ENCODE measurements around the gene TACC2. TPM values are rescaled to one million over a fixed set of nuclear protein-coding genes. Genes with fewer than 3 reads are reported as not detected.
A peak's percentile ranks its signal among the peaks of the same experiment; 100 is the strongest.

Gene TACC2
- total RNA-seq, 4 donors from 2014 or later: 206 to 606 (median 261) TPM

GRCh38 chr10:122139627-122140170 lies 150.7 kb downstream of the TACC2 start:
- peaks cover 28% of the 10 kb centered on the region for H3K36me3 ChIP-seq
- H3K4me1 ChIP-seq: peaks cover 61% of the 10 kb centered on the region
- H3K27me3 ChIP-seq: no peaks in the 10 kb centered on the region
- peak overlapping the region; percentile 40 for H3K27ac ChIP-seq
- H3K9me3 ChIP-seq: no peaks in the 10 kb centered on the region
- 73% methylated on average over 5 of the region's 10 CpGs for WGBS
- no peak for DNase-seq (ENCODE audit: low spot score in 2 of 2)
- TF ChIP-seq POLR2A (IDR thresholded peaks at IDR 0.05) (no peak), EP300 (IDR thresholded peaks at IDR 0.05) (no peak), CTCF (IDR thresholded peaks at IDR 0.05) (no peak), POLR2AphosphoS5 (IDR thresholded peaks at IDR 0.05) (no peak)
- no peak overlapping the region for H3K4me3 ChIP-seq

DNA sequence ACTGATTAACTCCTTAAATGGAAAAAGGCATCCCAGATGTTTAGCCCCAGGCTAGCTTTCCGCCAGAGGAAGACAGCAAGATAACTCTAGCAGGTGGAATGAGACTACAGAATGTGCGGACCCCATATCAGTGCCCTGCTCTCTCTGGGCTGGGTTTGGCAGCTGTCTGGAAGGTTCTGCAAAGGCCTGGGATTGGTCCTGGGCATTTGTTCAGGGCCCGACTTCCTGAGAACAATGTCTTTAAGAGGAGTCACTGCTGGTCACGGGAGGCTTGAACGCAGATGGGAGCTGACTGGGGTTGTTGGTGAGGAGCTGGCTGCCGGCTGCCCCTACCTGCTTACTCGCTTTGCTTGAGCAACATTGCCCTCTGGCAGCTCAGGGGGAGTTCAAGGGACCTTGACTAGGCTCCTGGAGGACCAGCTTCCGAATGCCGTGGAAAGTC lies 151.5 kb downstream of the TACC2 start:
- H3K36me3 ChIP-seq: peaks cover 25% of the 10 kb centered on the region
- H3K9me3 ChIP-seq: no peaks in the 10 kb centered on the region
- TF ChIP-seq EP300 (IDR thresholded peaks at IDR 0.05): no peak
- TF ChIP-seq CTCF (IDR thresholded peaks at IDR 0.05): no peak
- TF ChIP-seq POLR2AphosphoS5 (IDR thresholded peaks at IDR 0.05): no peak
- TF ChIP-seq POLR2A (IDR thresholded peaks at IDR 0.05): no peak
- H3K27ac ChIP-seq: peak overlapping the region; percentile 65
- 43% methylated on average over 9 of the region's 9 CpGs for WGBS
- no peak for DNase-seq (ENCODE audit: low spot score in 2 of 2)
- no peak overlapping the region for H3K4me3 ChIP-seq
- peaks cover 55% of the 10 kb centered on the region for H3K4me1 ChIP-seq
- no peaks in the 10 kb centered on the region for H3K27me3 ChIP-seq

DNA sequence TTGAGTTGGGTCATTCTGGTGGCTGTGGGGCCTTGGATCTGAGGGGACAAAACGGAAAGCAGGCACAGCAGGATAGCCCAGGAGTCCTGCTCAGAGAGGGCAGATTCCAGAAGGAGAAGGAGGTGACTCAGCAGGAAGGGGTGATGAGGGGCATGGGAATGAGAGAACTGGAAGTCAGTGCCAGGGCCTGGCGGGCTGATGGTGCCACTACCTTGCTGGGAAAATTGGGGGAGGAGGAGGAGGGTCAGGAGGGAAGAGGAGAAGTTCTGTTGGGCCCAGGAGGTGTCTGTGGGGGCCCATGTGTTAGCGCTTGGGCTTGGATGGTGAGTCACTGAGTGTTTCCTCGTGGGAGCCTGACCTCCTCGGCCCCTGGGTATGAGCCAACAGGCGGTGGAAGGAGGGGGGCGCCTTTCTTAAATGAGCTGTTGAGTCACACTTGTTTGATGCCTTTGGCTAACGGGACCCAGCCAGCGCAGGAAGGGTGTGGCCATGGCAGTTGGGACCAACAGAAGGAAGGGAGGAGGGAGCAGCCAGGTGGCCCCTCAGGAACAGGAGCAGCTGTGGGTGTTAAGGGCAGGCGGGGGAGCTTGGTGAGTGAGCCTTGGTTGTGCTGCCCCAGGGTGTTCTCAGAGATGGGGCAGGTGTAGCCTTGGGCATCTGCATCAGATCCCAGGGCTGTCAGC lies 152.1 kb downstream of the TACC2 start:
- TF ChIP-seq CTCF (IDR thresholded peaks at IDR 0.05) (no peak), POLR2AphosphoS5 (IDR thresholded peaks at IDR 0.05) (peak; percentile 9 to 57 (median 43)), POLR2A (IDR thresholded peaks at IDR 0.05) (no peak), EP300 (IDR thresholded peaks at IDR 0.05) (no peak)
- WGBS: 14% methylated on average over 10 of the region's 10 CpGs
- H3K27ac ChIP-seq: peak overlapping the region; percentile 65
- no peaks in the 10 kb centered on the region for H3K27me3 ChIP-seq
- no peaks in the 10 kb centered on the region for H3K9me3 ChIP-seq
- no peak overlapping the region for H3K4me3 ChIP-seq
- peak; percentile 92 to 95 for DNase-seq (ENCODE audit: low spot score in 2 of 2)
- H3K4me1 ChIP-seq: peaks cover 51% of the 10 kb centered on the region
- H3K36me3 ChIP-seq: peaks cover 21% of the 10 kb centered on the region

DNA sequence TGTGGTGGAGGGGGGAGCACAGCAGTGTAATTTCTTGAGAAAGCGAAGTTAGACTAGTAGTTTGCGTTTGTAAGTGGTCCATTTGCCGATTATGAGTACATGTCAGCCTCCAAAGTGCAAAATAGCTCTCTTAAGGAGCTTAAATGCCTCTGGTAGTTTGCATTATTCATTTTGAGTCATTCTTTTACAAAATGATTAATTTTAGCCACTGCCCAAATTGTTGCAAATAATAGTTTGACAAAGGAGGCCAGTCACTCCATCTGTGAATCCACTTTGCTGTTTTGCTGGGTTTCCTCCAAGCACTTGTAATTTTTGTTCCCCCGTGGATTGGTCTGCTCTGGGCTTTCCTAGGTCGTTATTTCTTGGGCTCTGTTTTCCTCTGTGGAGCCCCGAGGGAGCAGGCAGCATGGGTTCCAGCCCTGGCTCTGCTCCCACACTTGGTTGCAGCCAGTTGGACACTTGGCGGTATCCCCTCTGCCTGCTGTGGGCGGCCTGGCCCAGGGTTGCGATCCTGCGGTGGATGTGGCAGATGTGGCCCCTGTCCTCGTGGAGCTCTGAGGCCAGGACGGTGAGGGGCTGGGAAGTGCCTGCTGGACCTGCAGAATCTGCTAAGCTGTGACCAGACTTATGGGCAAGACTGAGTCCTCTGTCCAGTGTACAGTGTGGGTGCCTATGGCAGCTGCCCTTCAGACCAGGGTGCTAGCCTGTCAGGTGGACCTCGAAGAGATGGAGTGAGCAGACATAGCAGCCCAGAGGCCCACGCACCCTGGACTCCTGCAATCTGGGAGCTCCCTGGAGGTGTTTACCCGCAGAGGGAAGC lies 153.1 kb downstream of the TACC2 start:
- no peak for DNase-seq (ENCODE audit: low spot score in 2 of 2)
- WGBS: 48% methylated on average over 12 of the region's 15 CpGs
- Histone ChIP-seq H3K27ac (peak overlapping the region; percentile 65), H3K27me3 (no peaks in the 10 kb centered on the region), H3K4me3 (no peak overlapping the region), H3K36me3 (peaks cover 20% of the 10 kb centered on the region), H3K4me1 (peaks cover 54% of the 10 kb centered on the region), H3K9me3 (no peaks in the 10 kb centered on the region)
- no peak for TF ChIP-seq POLR2A (IDR thresholded peaks at IDR 0.05)
- TF ChIP-seq CTCF (IDR thresholded peaks at IDR 0.05): no peak
- no peak for TF ChIP-seq POLR2AphosphoS5 (IDR thresholded peaks at IDR 0.05)
- no peak for TF ChIP-seq EP300 (IDR thresholded peaks at IDR 0.05)

Measured in suprapubic skin (tissue), 4 donors.